ENCODE results near the gene TENM4.

The TENM4 gene

DNA sequence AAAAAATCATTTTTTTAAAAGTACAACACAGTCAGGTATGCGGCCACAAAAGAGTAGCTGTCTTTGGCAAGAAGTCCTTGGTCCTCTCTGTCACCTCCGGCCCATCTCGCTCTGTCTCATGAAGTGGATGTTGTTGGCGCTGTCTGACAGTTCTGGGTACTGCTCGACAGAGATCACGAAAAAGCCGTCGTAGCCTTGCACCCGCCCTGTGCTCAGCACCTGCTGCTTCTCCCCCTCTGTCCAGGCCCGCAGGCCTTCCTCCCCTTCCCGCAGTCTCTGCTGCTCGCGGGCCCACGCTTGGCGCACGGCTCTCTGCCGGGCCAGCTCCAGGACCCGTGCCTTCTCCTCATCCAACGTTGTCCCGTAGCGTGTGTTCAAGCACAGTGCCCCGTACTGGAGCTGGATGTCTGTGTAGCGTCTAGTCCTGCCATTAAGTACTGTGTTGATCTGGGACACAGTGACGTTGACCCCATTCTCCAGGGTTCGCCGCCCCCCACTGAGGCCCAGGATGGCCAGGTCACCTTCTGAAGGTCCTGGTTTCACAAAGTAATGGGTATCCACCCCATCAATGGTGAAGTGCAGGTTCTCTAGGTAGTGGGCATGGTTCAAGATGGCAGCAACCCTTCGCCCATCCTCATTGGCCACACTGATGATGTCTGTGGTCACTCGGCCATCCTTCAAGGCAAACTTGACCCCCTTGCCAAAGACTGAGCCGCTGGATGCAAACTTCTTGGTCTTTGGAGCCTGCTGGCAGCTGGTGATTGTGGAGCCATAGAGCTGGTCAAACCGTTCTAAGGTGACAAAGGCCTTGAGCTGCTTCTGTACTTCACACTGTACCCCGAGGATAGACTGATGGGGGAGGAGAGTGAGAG is 782.6 kb downstream of the TENM4 start:
- no peak for DNase-seq (ENCODE audit: low read depth)

- DNase-seq (ENCODE audit: low read depth), result no peak
These were observed 783.4 kb downstream of the TENM4 start for GRCh38 chr11:78657441-78657840.

GRCh38 chr11:78656984-78657383 is 783.8 kb downstream of the TENM4 start:
- no peak for DNase-seq (ENCODE audit: low read depth)

- no peak for DNase-seq (ENCODE audit: low read depth)
These were observed 784.5 kb downstream of the TENM4 start for GRCh38 chr11:78656327-78656726.

- DNase-seq (ENCODE audit: low read depth), result no peak
These were observed 785.3 kb downstream of the TENM4 start for GRCh38 chr11:78655561-78655960.

- DNase-seq (ENCODE audit: low read depth), result no peak
These were observed 786.0 kb downstream of the TENM4 start for GRCh38 chr11:78654866-78655265.

- DNase-seq (ENCODE audit: low read depth), result no peak
These were observed 786.8 kb downstream of the TENM4 start for GRCh38 chr11:78654071-78654470.

DNA sequence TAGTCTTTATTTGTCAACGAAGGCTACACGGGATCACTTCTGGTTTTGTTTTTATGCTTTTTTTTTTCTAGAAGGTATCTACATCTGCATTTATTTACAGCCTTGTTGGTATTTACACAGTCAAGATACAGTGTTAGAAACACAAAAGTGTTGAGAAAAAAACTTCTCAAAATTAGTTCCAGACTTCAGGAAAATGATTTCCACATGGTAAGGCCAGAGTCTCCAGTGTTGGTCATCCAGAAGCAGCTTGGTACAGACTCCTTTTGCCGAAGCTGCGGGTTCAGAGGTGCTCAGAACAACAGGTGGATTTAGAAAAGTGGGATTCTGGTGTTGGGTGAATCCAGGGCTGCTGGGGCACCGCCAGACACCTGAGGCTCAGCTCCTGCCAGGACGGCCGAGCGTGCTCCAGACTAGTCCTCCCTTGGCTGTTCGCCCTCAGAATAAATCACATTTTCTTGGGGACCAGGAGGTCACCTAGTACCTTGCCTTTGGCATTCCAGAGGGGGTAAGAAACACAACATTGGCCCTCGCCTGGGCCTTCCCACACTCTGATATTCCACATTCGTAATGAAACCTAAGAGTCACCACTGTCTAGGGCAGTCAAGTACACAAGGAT is 787.4 kb downstream of the TENM4 start:
- no peak for DNase-seq (ENCODE audit: low read depth)

GRCh38 chr11:78652843-78653239 is 788.0 kb downstream of the TENM4 start:
- no peak for DNase-seq (ENCODE audit: low read depth)

DNA sequence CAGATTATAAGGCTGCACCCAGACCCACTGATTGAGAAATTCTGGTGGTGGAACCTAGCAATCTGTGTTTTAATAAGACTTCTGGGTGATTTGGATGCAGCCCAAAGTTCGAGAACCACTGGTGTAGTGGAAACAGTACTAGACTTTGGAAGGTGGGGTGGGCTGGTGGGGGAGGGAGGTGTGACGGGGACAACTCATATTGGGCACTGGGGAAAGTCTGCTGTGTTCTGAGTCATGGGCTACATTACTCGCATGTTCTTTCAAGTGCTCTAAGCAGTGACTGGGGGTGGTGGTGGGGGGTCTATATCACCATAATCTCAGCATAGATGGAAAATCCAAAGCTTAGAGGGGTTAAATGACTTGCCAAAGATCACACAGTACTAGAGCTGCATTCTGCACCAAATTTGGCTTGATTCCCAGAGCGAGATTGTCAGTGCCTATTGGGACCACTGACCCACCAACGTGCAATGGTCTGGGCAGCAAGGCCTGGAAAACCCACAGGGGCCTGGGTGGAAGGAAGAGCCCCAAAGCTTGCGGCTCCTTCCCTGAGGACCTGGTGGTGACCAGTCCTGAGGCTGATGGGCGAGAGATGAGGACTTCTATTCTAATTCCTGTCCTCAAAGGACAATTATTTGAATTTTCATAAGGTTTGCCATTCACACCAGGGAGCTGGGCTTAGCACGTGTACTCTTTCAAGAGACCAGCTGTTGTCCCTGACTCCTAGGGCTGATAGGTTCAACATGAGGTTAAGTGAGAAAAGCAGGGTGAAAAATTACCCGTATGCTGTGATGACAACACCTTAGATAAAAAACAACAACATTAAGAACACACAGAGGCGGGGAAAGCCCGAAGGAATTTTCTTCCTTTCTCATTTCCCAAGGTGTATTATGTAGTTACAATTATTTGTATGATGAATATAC is 788.6 kb downstream of the TENM4 start:
- DNase-seq (ENCODE audit: low read depth), result no peak

GRCh38 chr11:78651136-78651775 is 789.6 kb downstream of the TENM4 start:
- no peak for DNase-seq (ENCODE audit: low read depth)

- DNase-seq (ENCODE audit: low read depth), result no peak
These were observed 791.2 kb downstream of the TENM4 start for GRCh38 chr11:78649361-78650215.

GRCh38 chr11:78647986-78648875 is 792.6 kb downstream of the TENM4 start:
- DNase-seq (ENCODE audit: low read depth), result no peak

DNA sequence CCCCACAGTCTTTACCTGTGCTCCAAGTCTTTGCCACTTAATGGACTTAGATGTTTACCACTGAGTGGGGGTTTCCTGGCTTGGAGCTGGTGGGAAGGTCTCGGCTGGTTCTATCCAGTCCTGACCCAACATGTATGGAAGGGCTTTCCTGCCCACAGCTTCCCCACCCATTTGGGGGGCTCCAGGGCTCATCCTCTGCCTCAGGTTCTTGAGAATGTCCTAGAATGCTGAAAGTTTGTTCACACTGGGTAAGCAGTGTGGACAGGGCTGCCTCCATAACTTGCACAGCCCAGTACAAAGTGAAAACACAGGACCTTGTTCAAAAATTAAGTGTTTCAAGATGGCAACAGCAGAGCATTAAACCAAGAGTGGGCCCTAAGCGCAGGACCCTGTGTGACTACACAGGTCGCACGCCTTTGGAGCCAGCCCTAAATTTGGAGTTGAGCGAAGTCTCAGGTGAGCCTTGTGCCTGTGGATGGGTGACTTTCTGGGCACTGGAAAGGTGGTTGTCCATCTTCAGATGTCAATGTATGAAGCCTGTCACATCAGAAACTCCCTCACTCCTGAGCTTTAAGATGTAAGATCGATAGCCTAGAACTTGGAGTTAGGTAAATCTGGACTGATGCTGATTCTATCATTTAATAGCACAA is 793.4 kb downstream of the TENM4 start:
- DNase-seq (ENCODE audit: low read depth), result no peak

- DNase-seq (ENCODE audit: low read depth), result no peak
These were observed 794.2 kb downstream of the TENM4 start for GRCh38 chr11:78646564-78647185.

DNA sequence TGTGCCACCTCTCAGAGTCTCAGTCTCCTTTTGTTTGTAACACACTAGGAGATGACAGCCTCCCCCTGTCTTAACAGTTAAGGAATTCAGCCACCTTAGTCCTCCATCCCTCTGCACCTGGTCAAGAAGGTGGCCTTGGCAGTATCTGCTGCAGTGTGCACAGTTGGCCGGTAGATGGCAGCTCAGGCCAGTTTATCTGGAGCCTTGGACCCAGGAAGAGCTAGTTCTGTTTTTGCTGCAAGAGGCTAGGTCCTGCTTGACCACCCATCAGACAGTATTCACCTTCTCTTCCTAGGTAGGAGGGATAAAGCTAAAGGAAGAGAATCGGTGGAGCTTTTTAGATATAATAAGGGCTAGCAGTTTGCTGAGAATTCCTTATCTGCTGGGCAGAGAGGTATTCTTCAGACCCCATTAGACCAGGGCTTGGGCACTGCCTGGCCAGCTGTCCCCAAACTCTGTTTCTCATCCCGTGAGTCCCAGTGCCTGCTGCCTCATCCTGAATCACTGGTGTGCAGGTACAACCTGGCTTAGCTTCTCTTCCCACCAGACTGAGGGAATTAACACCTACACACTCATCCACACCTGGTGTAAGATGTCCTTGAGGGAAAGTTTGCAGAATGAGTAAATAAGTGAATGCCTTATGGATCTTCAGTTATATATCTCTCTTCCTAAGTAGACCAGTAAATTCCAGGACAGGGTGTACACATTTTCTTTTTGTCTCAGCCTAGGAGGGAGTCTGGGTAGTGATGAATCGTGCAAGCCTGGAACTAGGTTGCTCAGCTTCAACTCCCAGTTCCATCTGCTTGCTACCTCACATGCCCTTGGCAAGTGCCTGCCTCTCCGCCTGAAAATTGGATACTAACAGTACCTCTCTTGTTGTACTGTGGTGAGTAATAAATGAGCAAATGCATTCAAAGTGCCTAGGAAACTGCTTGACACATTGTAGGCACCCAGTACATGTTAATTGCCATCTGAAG is 795.3 kb downstream of the TENM4 start:
- DNase-seq (ENCODE audit: low read depth), result peak; percentile 32

GRCh38 chr11:78643676-78644056 is 797.2 kb downstream of the TENM4 start:
- DNase-seq (ENCODE audit: low read depth), result no peak
